ENCODE measurements around the gene FOLR3. TPM values are rescaled to one million over a fixed set of nuclear protein-coding genes. Genes with fewer than 3 reads are reported as not detected.

Gene FOLR3
- total and polyA plus RNA-seq, 9 of the 15 experiments (the other 6 are each of a cell fraction or from before 2014, with no cell fraction given) = not detected

DNA sequence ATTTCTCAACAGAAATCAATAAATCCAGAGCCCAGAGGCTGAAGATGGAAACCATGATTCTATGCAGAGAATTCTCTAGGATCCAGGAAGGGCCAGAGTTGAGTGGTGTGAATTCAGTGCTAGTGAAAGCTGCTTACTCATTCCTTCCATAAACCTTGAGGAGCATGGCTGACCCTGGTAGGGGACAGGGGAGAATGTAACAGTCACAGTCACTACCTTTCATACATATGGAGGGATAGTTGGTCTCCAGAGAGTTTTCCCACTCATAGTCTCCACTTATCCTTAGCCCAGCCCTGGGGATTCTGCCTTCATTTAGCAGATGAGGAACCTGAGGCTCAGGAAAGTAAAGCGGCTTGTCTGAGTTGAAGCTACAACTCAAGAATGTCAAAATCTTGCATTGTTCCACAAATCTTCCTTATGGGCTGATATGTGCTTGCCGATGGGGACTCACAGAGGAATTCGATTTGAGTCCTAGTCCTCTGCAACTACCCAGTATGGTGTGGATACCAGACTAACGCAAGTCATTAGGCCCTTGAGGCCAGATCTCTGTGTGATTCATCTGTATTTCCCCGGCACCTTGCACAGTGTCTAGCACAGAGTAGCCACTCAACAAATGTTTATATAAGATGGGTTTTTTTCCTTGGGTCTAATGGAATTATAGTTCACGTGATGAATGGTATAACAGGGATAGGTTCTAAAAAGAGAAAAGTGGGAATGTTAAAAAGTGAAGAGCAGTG is 19.3 kb upstream of the FOLR3 start (continued):
- TF ChIP-seq, protein P1, sequence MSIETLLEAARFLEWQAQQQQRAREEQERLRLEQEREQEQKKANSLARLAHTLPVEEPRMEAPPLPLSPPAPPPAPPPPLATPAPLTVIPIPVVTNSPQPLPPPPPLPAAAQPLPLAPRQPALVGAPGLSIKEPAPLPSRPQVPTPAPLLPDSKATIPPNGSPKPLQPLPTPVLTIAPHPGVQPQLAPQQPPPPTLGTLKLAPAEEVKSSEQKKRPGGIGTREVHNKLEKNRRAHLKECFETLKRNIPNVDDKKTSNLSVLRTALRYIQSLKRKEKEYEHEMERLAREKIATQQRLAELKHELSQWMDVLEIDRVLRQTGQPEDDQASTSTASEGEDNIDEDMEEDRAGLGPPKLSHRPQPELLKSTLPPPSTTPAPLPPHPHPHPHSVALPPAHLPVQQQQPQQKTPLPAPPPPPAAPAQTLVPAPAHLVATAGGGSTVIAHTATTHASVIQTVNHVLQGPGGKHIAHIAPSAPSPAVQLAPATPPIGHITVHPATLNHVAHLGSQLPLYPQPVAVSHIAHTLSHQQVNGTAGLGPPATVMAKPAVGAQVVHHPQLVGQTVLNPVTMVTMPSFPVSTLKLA (conservative IDR thresholded peaks at IDR 0.05) = no peak
- TF ChIP-seq ZNF232 (CRISPR knock-in tag; IDR thresholded peaks at IDR 0.05) (no peak), MED1 (CRISPR knock-in tag; IDR thresholded peaks at IDR 0.05; ENCODE audit: borderline replicate concordance) (no peak), SIX5 (IDR thresholded peaks at IDR 0.05; ENCODE audit: borderline replicate concordance in 1 of 2, insufficient read depth in 1 of 2, low read depth in 1 of 2, low read length in 2 of 2) (no peak), ZNF253 (CRISPR knock-in tag; conservative IDR thresholded peaks at IDR 0.05) (no peak), YY1 (IDR thresholded peaks at IDR 0.05; ENCODE audit: borderline replicate concordance in 1 of 3, control insufficient read depth in 1 of 3, extremely low read depth in 1 of 3, insufficient read depth in 3 of 3, insufficient read length in 1 of 3, insufficient replicate concordance in 2 of 3, low read depth in 1 of 3, low read length in 2 of 3) (peak in 1 of 3 experiments; percentile 18), ZFX (CRISPR knock-in tag; IDR thresholded peaks at IDR 0.05) (no peak), ZKSCAN8 (CRISPR knock-in tag; IDR thresholded peaks at IDR 0.05) (no peak), TRIM28 (IDR thresholded peaks at IDR 0.05) (no peak), CEBPZ (IDR thresholded peaks at IDR 0.05; ENCODE audit: borderline replicate concordance, low read depth, low read length) (no peak), RFX5 (IDR thresholded peaks at IDR 0.05; ENCODE audit: low read depth, low read length) (no peak)
